KMS-11 (cell line): ENCODE measurements around the gene MTUS2.

ENCODE experiments used
- H2AFZ ChIP-seq: fragments of 200-600 bp; sonication (generic); 2 replicates; pipeline ENCODE4 v1.6.1; 2016; ENCODE audit warnings: antibody characterized with exemption, mixed run types, low read depth
- H3K27ac ChIP-seq: fragments of 200-600 bp; sonication (generic); 2 replicates; pipeline ENCODE4 v1.6.1; 2016; ENCODE audit warnings: mild to moderate bottlenecking, mixed run types
- H3K27me3 ChIP-seq: fragments of 200-600 bp; sonication (generic); 2 replicates; pipeline ENCODE4 v1.6.1; 2017; ENCODE audit warnings: mild to moderate bottlenecking, low read depth, mixed run types, moderate library complexity; ENCODE audit not compliant: insufficient read depth
- H3K36me3 ChIP-seq: fragments of 200-600 bp; sonication (generic); 2 replicates; pipeline ENCODE4 v1.6.1; 2017; ENCODE audit warnings: mild to moderate bottlenecking, mixed run types; ENCODE audit not compliant: insufficient read depth
- H3K4me1 ChIP-seq: fragments of 200-600 bp; sonication (generic); 2 replicates; pipeline ENCODE4 v1.6.1; 2016; ENCODE audit warnings: mild to moderate bottlenecking, low read depth, mixed run types; ENCODE audit not compliant: poor library complexity, severe bottlenecking
- H3K4me2 ChIP-seq: fragments of 200-600 bp; sonication (generic); 2 replicates; pipeline ENCODE4 v1.7.0; 2016; ENCODE audit warnings: mild to moderate bottlenecking, mixed run types
- H3K4me3 ChIP-seq: fragments of 200-600 bp; sonication (generic); IDR thresholded peaks from 2 replicates; pipeline ENCODE4 v1.6.1; 2017; ENCODE audit warnings: low read depth, low read length, mixed read lengths; ENCODE audit not compliant: insufficient read depth
- H3K79me2 ChIP-seq: fragments of 200-600 bp; sonication (generic); 2 replicates; pipeline ENCODE4 v1.6.1; 2016; ENCODE audit warnings: low read depth, mixed run types; ENCODE audit not compliant: insufficient read depth
- H3K9ac ChIP-seq: fragments of 200-600 bp; sonication (generic); 2 replicates; pipeline ENCODE4 v1.6.1; 2016; ENCODE audit warnings: mild to moderate bottlenecking, mixed run types
- H4K20me1 ChIP-seq: fragments of 200-600 bp; sonication (generic); 2 replicates; pipeline ENCODE4 v1.6.1; 2016; ENCODE audit warnings: mild to moderate bottlenecking, mixed run types; ENCODE audit not compliant: insufficient read depth
- CTCF ChIP-seq: fragments of 200-600 bp; sonication (generic); conservative IDR thresholded peaks from 2 replicates; pipeline ENCODE4 v1.6.1; 2017; ENCODE audit warnings: low read depth, mild to moderate bottlenecking, antibody characterized with exemption, low read length, moderate library complexity, mixed read lengths

Gene MTUS2

GRCh38 chr13:29323954-29324353 lies 503.8 kb downstream of the MTUS2 start:
- no peaks in the 10 kb centered on the region for H4K20me1 ChIP-seq
- no peaks in the 10 kb centered on the region for H3K79me2 ChIP-seq
- no peaks in the 10 kb centered on the region for H3K27me3 ChIP-seq
- H3K4me3 ChIP-seq, result no peak overlapping the region
- no peak overlapping the region for H3K27ac ChIP-seq
- H2AFZ ChIP-seq, result no peak overlapping the region
- H3K9ac ChIP-seq, result no peak overlapping the region
- no peaks in the 10 kb centered on the region for H3K36me3 ChIP-seq
- H3K4me2 ChIP-seq, result no peak overlapping the region
- H3K4me1 ChIP-seq, result no peaks in the 10 kb centered on the region
- no peak for TF ChIP-seq CTCF

DNA sequence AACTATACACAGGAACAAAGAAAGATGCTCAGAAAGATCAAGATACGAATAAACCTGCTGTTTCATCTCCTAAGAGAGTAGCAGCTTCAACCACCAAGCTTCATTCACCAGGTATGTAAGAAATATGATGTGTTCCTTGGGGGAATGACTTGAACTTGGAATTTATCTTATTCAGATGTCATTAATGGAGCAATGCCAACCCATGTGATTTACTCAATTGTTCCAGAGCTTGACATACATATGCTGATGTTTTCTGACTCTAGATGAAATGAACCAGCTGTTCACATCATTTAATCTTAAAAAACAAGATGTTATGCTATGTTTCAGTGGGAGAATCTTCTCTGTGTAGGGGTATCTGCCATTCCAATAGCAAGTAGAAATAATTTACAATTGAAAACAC lies 504.5 kb downstream of the MTUS2 start:
- Histone ChIP-seq H3K36me3 (no peaks in the 10 kb centered on the region), H3K27ac (no peak overlapping the region), H3K4me3 (no peak overlapping the region), H3K4me2 (no peak overlapping the region), H3K4me1 (no peaks in the 10 kb centered on the region), H3K79me2 (no peaks in the 10 kb centered on the region), H2AFZ (no peak overlapping the region), H3K27me3 (no peaks in the 10 kb centered on the region), H4K20me1 (no peaks in the 10 kb centered on the region), H3K9ac (no peak overlapping the region)
- TF ChIP-seq CTCF, result no peak

GRCh38 chr13:29328501-29328900 lies 508.4 kb downstream of the MTUS2 start:
- no peak for TF ChIP-seq CTCF
- Histone ChIP-seq H3K4me2 (no peak overlapping the region), H2AFZ (no peak overlapping the region), H3K36me3 (no peaks in the 10 kb centered on the region), H3K27ac (no peak overlapping the region), H3K79me2 (no peaks in the 10 kb centered on the region), H3K9ac (no peak overlapping the region), H3K27me3 (no peaks in the 10 kb centered on the region), H4K20me1 (no peaks in the 10 kb centered on the region), H3K4me1 (no peaks in the 10 kb centered on the region), H3K4me3 (no peak overlapping the region)

DNA sequence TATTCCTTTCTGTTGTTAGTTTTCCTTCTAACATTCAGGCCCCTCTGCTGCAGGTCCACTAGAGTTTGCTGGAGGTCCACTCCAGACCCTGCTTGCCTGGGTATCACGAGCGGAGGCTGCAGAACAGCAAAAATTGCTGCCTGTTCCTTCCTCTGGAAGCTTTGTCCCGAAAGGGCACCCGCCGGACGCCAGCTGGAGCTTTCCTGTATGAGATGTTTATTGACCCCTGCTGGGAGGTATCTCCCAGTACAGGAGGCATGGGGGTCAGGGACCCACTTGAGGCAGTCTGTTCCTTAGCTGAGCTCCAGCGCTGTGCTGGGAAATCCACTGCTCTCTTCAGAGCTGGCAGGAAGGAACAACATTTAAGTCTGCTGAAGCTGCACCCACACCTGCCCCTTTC lies 516.2 kb downstream of the MTUS2 start:
- Histone ChIP-seq H3K36me3 (no peaks in the 10 kb centered on the region), H3K4me1 (no peaks in the 10 kb centered on the region), H3K27me3 (no peaks in the 10 kb centered on the region), H3K79me2 (no peaks in the 10 kb centered on the region), H3K9ac (no peak overlapping the region), H3K4me3 (no peak overlapping the region), H4K20me1 (no peaks in the 10 kb centered on the region), H3K4me2 (no peak overlapping the region), H3K27ac (no peak overlapping the region), H2AFZ (no peak overlapping the region)
- TF ChIP-seq CTCF, result no peak
